NCI-H146 (cell line): ENCODE measurements around the gene FYTTD1.
"Not testable (repeated sequence)": the region's sequence is repeated elsewhere in the genome, so short reads cannot be mapped to it uniquely, and the experiment has no call there.

Experiments used
- DNase-seq: peaks from one replicate; lab custom pipeline; 2025; lab: John Stamatoyannopoulos, UW

The FYTTD1 gene

GRCh38 chr3:197749601-197750395 lies at the start of gene FYTTD1:
FYTTD1 (plus strand) TSS chr3:197749883; CDS start chr3:197749972, 89 bp downstream.
- peak; percentile 93 for DNase-seq

GRCh38 chr3:197700095-197700494 lies 49.6 kb upstream of the FYTTD1 start:
- DNase-seq: no peak

GRCh38 chr3:197701841-197702240 lies 47.8 kb upstream of the FYTTD1 start:
- DNase-seq: no peak

GRCh38 chr3:197706658-197707057 lies 43.0 kb upstream of the FYTTD1 start:
- no peak for DNase-seq

GRCh38 chr3:197709135-197709534 lies 40.5 kb upstream of the FYTTD1 start:
- no peak for DNase-seq

- not testable (repeated sequence) for DNase-seq
Measured at GRCh38 chr3:197710965-197711364, 38.7 kb upstream of the FYTTD1 start.

GRCh38 chr3:197711973-197712707 lies 37.5 kb upstream of the FYTTD1 start:
- no peak for DNase-seq

- DNase-seq: no peak
Measured at GRCh38 chr3:197713477-197713822, 36.2 kb upstream of the FYTTD1 start.

- no peak for DNase-seq
Measured at GRCh38 chr3:197714251-197714650, 35.4 kb upstream of the FYTTD1 start.

GRCh38 chr3:197718891-197719290 lies 30.8 kb upstream of the FYTTD1 start:
- no peak for DNase-seq

- DNase-seq: no peak
Measured at GRCh38 chr3:197720694-197721093, 29.0 kb upstream of the FYTTD1 start.

GRCh38 chr3:197722734-197723133 lies 26.9 kb upstream of the FYTTD1 start:
- DNase-seq: no peak

- DNase-seq: not testable (repeated sequence)
Measured at GRCh38 chr3:197727878-197728277, 21.8 kb upstream of the FYTTD1 start.

- no peak for DNase-seq
Measured at GRCh38 chr3:197728487-197728886, 21.2 kb upstream of the FYTTD1 start.

GRCh38 chr3:197730200-197730599 lies 19.5 kb upstream of the FYTTD1 start:
- DNase-seq: no peak

GRCh38 chr3:197730770-197731169 lies 18.9 kb upstream of the FYTTD1 start:
- DNase-seq: not testable (repeated sequence)

- DNase-seq: not testable (repeated sequence)
Measured at GRCh38 chr3:197731483-197731882, 18.2 kb upstream of the FYTTD1 start.

GRCh38 chr3:197733042-197733441 lies 16.6 kb upstream of the FYTTD1 start:
- DNase-seq: no peak

- no peak for DNase-seq
Measured at GRCh38 chr3:197734667-197735318, 14.9 kb upstream of the FYTTD1 start.

- peak; percentile 68 for DNase-seq
Measured at GRCh38 chr3:197736010-197736490, 13.6 kb upstream of the FYTTD1 start.

- DNase-seq: peak; percentile 99
Measured at GRCh38 chr3:197736491-197737318, 13.0 kb upstream of the FYTTD1 start, which contains the start of gene RUBCN. RUBCN (minus strand) TSS chr3:197736904; CDS start chr3:197736719, 185 bp downstream.

- DNase-seq: peak; percentile 70
Measured at GRCh38 chr3:197737319-197737649, 12.4 kb upstream of the FYTTD1 start.
